Gastroesophageal sphincter (tissue), 3 donors: Measurements from ENCODE around the gene GTF2IRD1.

ENCODE experiments used
- EP300 ChIP-seq: sonication (generic); formaldehyde crosslinking; IDR thresholded peaks from one replicate; pipeline ENCODE4 v1.6.1; 2017; ENCODE audit warnings: antibody characterized with exemption, mild to moderate bottlenecking
- POLR2AphosphoS5 ChIP-seq: sonication (generic); formaldehyde crosslinking; IDR thresholded peaks from one replicate; pipeline ENCODE4 v1.6.1; 2017; ENCODE audit warnings: antibody characterized with exemption
- TF ChIP-seq, protein P1 (sequence below), 4 experiments: fragments of 200-600 bp in 2 of 4; fragments of 450-650 bp in 2 of 4; sonication (generic) in 1 of 4; IDR thresholded peaks; one replicate each; pipeline ENCODE4 v1.5.1; 2017 to 2019; ENCODE audit warnings: antibody characterized with exemption in 4 of 4, mild to moderate bottlenecking in 2 of 4, moderate library complexity in 2 of 4

DNA sequence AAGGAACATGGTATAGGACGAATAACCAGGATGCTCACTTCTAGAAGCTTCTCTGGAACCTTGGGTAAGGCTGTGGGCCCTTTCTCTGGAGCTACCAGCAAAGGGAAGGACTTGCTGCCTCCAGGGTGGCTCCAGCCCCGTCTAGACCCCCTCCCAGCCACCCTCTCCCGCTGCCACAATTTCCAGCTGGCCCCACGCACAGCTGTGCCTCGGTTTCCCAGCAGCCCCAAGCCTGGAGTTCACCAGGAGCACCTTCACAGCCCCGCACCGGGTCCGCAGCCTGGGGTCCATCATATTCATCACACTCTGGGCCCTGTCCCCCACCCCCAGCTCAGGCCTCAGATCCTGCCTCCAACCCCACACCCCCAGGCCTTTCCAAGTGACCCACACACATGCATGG is 35.6 kb upstream of the GTF2IRD1 start:
- TF ChIP-seq, protein P1, sequence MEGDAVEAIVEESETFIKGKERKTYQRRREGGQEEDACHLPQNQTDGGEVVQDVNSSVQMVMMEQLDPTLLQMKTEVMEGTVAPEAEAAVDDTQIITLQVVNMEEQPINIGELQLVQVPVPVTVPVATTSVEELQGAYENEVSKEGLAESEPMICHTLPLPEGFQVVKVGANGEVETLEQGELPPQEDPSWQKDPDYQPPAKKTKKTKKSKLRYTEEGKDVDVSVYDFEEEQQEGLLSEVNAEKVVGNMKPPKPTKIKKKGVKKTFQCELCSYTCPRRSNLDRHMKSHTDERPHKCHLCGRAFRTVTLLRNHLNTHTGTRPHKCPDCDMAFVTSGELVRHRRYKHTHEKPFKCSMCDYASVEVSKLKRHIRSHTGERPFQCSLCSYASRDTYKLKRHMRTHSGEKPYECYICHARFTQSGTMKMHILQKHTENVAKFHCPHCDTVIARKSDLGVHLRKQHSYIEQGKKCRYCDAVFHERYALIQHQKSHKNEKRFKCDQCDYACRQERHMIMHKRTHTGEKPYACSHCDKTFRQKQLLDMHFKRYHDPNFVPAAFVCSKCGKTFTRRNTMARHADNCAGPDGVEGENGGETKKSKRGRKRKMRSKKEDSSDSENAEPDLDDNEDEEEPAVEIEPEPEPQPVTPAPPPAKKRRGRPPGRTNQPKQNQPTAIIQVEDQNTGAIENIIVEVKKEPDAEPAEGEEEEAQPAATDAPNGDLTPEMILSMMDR (IDR thresholded peaks at IDR 0.05): no peak
- no peak for TF ChIP-seq EP300
- TF ChIP-seq POLR2AphosphoS5: no peak
